HCT116 (cell line): ENCODE results near the gene CACNB2. TPM values are rescaled to one million over a fixed set of nuclear protein-coding genes. Genes with fewer than 3 reads are reported as not detected.

Experiments
- ATAC-seq: fragments of 200-7000 bp; cut with Tn5 transposase; 2 replicates; pipeline ENCODE4 v1.9.1; 2020; ENCODE audit warnings: mild to moderate bottlenecking, moderate library complexity
- BruUV-seq: library from RNA; stranded (reverse); fragments of 400-500 nt; replicated peaks from 2 replicates; lab custom pipeline; 2021; lab: Mats Ljungman, UMichigan
- CTCF ChIA-PET: fragments of 300-600 bp; sonication (Branson Sonifier 250); formaldehyde crosslinking; loops from one replicate; lab custom pipeline; 2021; ENCODE audit warnings: antibody characterized with exemption; lab: Charles Lee
- POLR2A ChIA-PET: fragments of 300-600, 350-600 bp; sonication (Branson Sonifier 250); formaldehyde crosslinking; loops from one replicate; lab custom pipeline; 2021; ENCODE audit warnings: antibody characterized with exemption; lab: Charles Lee
- RAD21 ChIA-PET, 2 experiments: fragments of 300-600 bp; sonication (Branson Sonifier 250); formaldehyde crosslinking; loops; one replicate each; lab custom pipeline; 2023; ENCODE audit warnings: low total read pairs in 2 of 2; ENCODE audit not compliant: uncharacterized antibody in 2 of 2, unreplicated experiment in 2 of 2, low non-redundant PET in 1 of 2; lab: Charles Lee
- DNase-seq: peaks from one replicate; pipeline ENCODE4 v3.0.0-alpha.2; 2010; ENCODE audit warnings: low read depth, low spot score
- H2AFZ ChIP-seq: fragments of 200-600 bp; shearing (Covaris generic), sonication (generic); 2 replicates; pipeline ENCODE4 v1.6.1; 2017; ENCODE audit warnings: low read depth, mixed run types, mixed read lengths, antibody characterized with exemption, low read length; ENCODE audit not compliant: poor library complexity, severe bottlenecking
- H3K27ac ChIP-seq: 2 replicates; pipeline ENCODE4 v1.5.1; 2012; ENCODE audit warnings: low read depth, low read length
- H3K27me3 ChIP-seq: fragments of 200-600 bp; sonication (generic); 2 replicates; pipeline ENCODE4 v1.6.1; 2016; ENCODE audit warnings: mixed run types, low read length, mixed read lengths; ENCODE audit not compliant: insufficient read depth
- H3K36me3 ChIP-seq, 2 experiments: fragments of 200-500 bp in 1 of 2; fragments of 200-600 bp in 1 of 2; sonication (Bioruptor generic) in 1 of 2; sonication (generic) in 1 of 2; 2 replicates each; pipeline versions ENCODE4 v1.5.1 to v1.6.1; 2014 to 2016; ENCODE audit warnings: low read length in 2 of 2, inconsistent platforms in 1 of 2, mixed read lengths in 1 of 2, mixed run types in 1 of 2; ENCODE audit not compliant: insufficient read depth in 2 of 2, control insufficient read depth in 1 of 2
- H3K4me1 ChIP-seq, 2 experiments: fragments of 200-600 bp in 1 of 2; sonication (generic) in 1 of 2; 2 replicates each; pipeline versions ENCODE4 v1.5.1 to v1.6.1; 2012 to 2017; ENCODE audit warnings: low read length in 2 of 2, inconsistent platforms in 1 of 2, mild to moderate bottlenecking in 1 of 2, mixed read lengths in 1 of 2, mixed run types in 1 of 2, moderate library complexity in 1 of 2; ENCODE audit not compliant: insufficient read depth in 2 of 2, control insufficient read depth in 1 of 2
- H3K4me2 ChIP-seq: fragments of 200-600 bp; sonication (generic); 2 replicates; pipeline ENCODE4 v1.6.1; 2017; ENCODE audit warnings: mixed run types, low read length, mixed read lengths
- H3K4me3 ChIP-seq, 2 experiments: fragments of 200-600 bp in 1 of 2; sonication (generic) in 1 of 2; replicated peaks in 1 of 2; 2 replicates each; pipeline ENCODE4 v1.5.1; 2011 to 2016; ENCODE audit warnings: low read length in 2 of 2, control low read depth in 1 of 2, low read depth in 1 of 2, mild to moderate bottlenecking in 1 of 2, mixed read lengths in 1 of 2, mixed run types in 1 of 2
- H3K79me2 ChIP-seq: fragments of 200-600 bp; sonication (generic); 2 replicates; pipeline ENCODE4 v1.6.1; 2017; ENCODE audit warnings: mild to moderate bottlenecking, mixed run types, low read length, moderate library complexity, mixed read lengths; ENCODE audit not compliant: insufficient read depth
- H3K9ac ChIP-seq: fragments of 200-600 bp; sonication (generic); 2 replicates; pipeline ENCODE4 v1.6.1; 2016; ENCODE audit warnings: low read length, mixed read lengths
- H3K9me2 ChIP-seq: fragments of 200-600 bp; sonication (generic), shearing (Covaris generic); 2 replicates; pipeline ENCODE4 v1.6.1; 2017; ENCODE audit warnings: mixed run types, mild to moderate bottlenecking, moderate library complexity; ENCODE audit not compliant: insufficient read depth
- H3K9me3 ChIP-seq, 2 experiments: fragments of 200-500 bp in 1 of 2; fragments of 200-600 bp in 1 of 2; sonication (Bioruptor generic) in 1 of 2; sonication (generic) in 1 of 2; 2 replicates each; pipeline ENCODE4 v1.6.1; 2014 to 2017; ENCODE audit warnings: low read length in 2 of 2, mixed read lengths in 2 of 2, inconsistent platforms in 1 of 2, low read depth in 1 of 2, mild to moderate bottlenecking in 1 of 2, mixed run types in 1 of 2, moderate library complexity in 1 of 2; ENCODE audit not compliant: control insufficient read depth in 1 of 2, insufficient read depth in 1 of 2
- H4K20me1 ChIP-seq: fragments of 200-600 bp; sonication (generic), shearing (Covaris generic); 2 replicates; pipeline ENCODE4 v1.6.1; 2017; ENCODE audit warnings: mixed run types, mild to moderate bottlenecking, moderate library complexity; ENCODE audit not compliant: insufficient read depth
- CBX3 ChIP-seq: IDR thresholded peaks from 2 replicates; pipeline ENCODE4 v1.6.1; 2012; ENCODE audit warnings: low read depth
- CEBPB ChIP-seq: IDR thresholded peaks from 2 replicates; pipeline ENCODE4 v1.6.1; 2012; ENCODE audit warnings: low read depth
- EGR1 ChIP-seq: IDR thresholded peaks from 2 replicates; pipeline ENCODE4 v1.6.1; 2012; ENCODE audit warnings: low read depth
- EZH2 ChIP-seq: fragments of 200-600 bp; sonication (generic); IDR thresholded peaks from 2 replicates; pipeline ENCODE4 v1.6.1; 2017; ENCODE audit warnings: antibody characterized with exemption, mixed run types
- FOSL1 ChIP-seq: IDR thresholded peaks from 2 replicates; pipeline ENCODE4 v1.6.1; 2012; ENCODE audit warnings: low read depth
- JUND ChIP-seq: IDR thresholded peaks from 2 replicates; pipeline ENCODE4 v1.6.1; 2012
- MAX ChIP-seq: IDR thresholded peaks from 2 replicates; pipeline ENCODE4 v1.6.1; 2012
- REST ChIP-seq: IDR thresholded peaks from 2 replicates; pipeline ENCODE4 v1.6.1; 2012; ENCODE audit warnings: low read depth
- SIN3A ChIP-seq: IDR thresholded peaks from 2 replicates; pipeline ENCODE4 v1.6.1; 2012; ENCODE audit warnings: low read depth
- TCF7L2 ChIP-seq: IDR thresholded peaks from 2 replicates; pipeline ENCODE4 v1.7.0; 2011; ENCODE audit warnings: borderline replicate concordance, inconsistent platforms; ENCODE audit not compliant: insufficient read depth, insufficient read length; ENCODE audit errors: extremely low read depth
- ZFX ChIP-seq: fragments of 450-650 bp; IDR thresholded peaks from 2 replicates; pipeline ENCODE4 v1.6.1; 2017
- intact Hi-C: fragments of 100-400 bp; cut with micrococcal nuclease; formaldehyde crosslinking; loops from 2 replicates; pipeline ENCODE4 v1.10.0; 2022
- total RNA-seq: library from RNA; stranded (reverse); gene quantifications from one replicate; pipeline ENCODE4 v1.2.1, GENCODE V29; 2021; ENCODE audit not compliant: unreplicated experiment

The CACNB2 gene
- total RNA-seq, 1 experiment from 2014 or later = 0.71 TPM

- CTCF ChIA-PET = no interaction called here
- no peaks in the 10 kb centered on the region for H3K9me2 ChIP-seq
- no peak for TF ChIP-seq ZFX
- no peak for TF ChIP-seq SIN3A
- no peak for TF ChIP-seq REST
- TF ChIP-seq, all 23 proteins: peak for 0
- POLR2A ChIA-PET = no interaction called here
- H3K27ac ChIP-seq = no peak overlapping the region
- no peaks in the 10 kb centered on the region for H3K4me1 ChIP-seq
- intact Hi-C loops = no loop called here
- RAD21 ChIA-PET = no interaction called here
- no peaks in the 10 kb centered on the region for H3K36me3 ChIP-seq
- no TSS peak for BruUV-seq
- DNase-seq (no peak), ATAC-seq (no peak)
- no peak overlapping the region for H3K4me2 ChIP-seq
- H3K27me3 ChIP-seq = no peaks in the 10 kb centered on the region
- H3K79me2 ChIP-seq = no peaks in the 10 kb centered on the region
- no peaks in the 10 kb centered on the region for H4K20me1 ChIP-seq
- no peak overlapping the region for H3K4me3 ChIP-seq
- H3K9me3 ChIP-seq = no peaks in the 10 kb centered on the region
- no peak overlapping the region for H2AFZ ChIP-seq
- H3K9ac ChIP-seq = no peak overlapping the region
These were observed 138.9 kb downstream of the CACNB2 start for GRCh38 chr10:18279173-18279572.

GRCh38 chr10:18282094-18282493, 141.9 kb downstream of the CACNB2 start:
- no peak for DNase-seq
- Histone ChIP-seq H3K36me3 (no peaks in the 10 kb centered on the region), H3K27me3 (no peaks in the 10 kb centered on the region), H3K9me3 (no peaks in the 10 kb centered on the region), H3K9me2 (no peaks in the 10 kb centered on the region), H3K9ac (no peak overlapping the region), H4K20me1 (no peaks in the 10 kb centered on the region), H3K4me2 (no peak overlapping the region), H3K79me2 (no peaks in the 10 kb centered on the region), H3K4me1 (no peaks in the 10 kb centered on the region), H3K27ac (no peak overlapping the region), H3K4me3 (no peak overlapping the region), H2AFZ (no peak overlapping the region)
- ChIA-PET POLR2A (no interaction called here), CTCF (no interaction called here), RAD21 (no interaction called here)
- no peak for ATAC-seq
- TF ChIP-seq CEBPB = no peak
- no peak for TF ChIP-seq SIN3A
- TF ChIP-seq FOSL1 = no peak
- TF ChIP-seq TCF7L2 = no peak
- TF ChIP-seq MAX = no peak
- TF ChIP-seq CBX3 = no peak
- TF ChIP-seq JUND = no peak
- no peak for TF ChIP-seq EZH2
- TF ChIP-seq EGR1 = no peak
- no TSS peak for BruUV-seq
- intact Hi-C loops = no loop called here
